ENCODE results near the gene MATCAP1. TPM values are rescaled to one million over a fixed set of nuclear protein-coding genes. Genes with fewer than 3 reads are reported as not detected.

The MATCAP1 gene
- polyA plus RNA-seq, 3 donors from 2014 or later = 1.00 TPM; not detected in 2

Other genes with a start within 250 kb of the MATCAP1 start
- gene CIAO2B, start 249.6 kb downstream of the MATCAP1 start, polyA plus RNA-seq = 100 to 1,000 TPM; 125 to 157 (median 132) TPM
- gene CES2, start 248.4 kb downstream of the MATCAP1 start, polyA plus RNA-seq = 10 to 100 TPM; 13.8 to 26.2 (median 19.5) TPM
- not detected for gene CES3, start 222.7 kb downstream of the MATCAP1 start, polyA plus RNA-seq
- gene CES4A, start 195.4 kb downstream of the MATCAP1 start, polyA plus RNA-seq = 1 to 10 TPM in 1 of 3 donors, under 1 TPM in 1, not detected in 1; 0.98 to 1.6 TPM
- gene CBFB, start 154.8 kb downstream of the MATCAP1 start, polyA plus RNA-seq = 100 to 1,000 TPM in 1 of 3 donors, 10 to 100 TPM in 2; 93.5 to 118 (median 95.2) TPM
- gene PHAF1, start 74.0 kb downstream of the MATCAP1 start, polyA plus RNA-seq = 10 to 100 TPM in 2 of 3 donors, 1 to 10 TPM in 1; 5.7 to 15.1 (median 14.4) TPM
- under 1 TPM in 2 of 3 donors, not detected in 1; 0.13 to 0.18 TPM for gene B3GNT9, start 33.0 kb downstream of the MATCAP1 start, polyA plus RNA-seq
- gene TRADD, start 24.1 kb downstream of the MATCAP1 start, polyA plus RNA-seq = 10 to 100 TPM; 44.9 to 53.7 (median 49.4) TPM
- 1 to 10 TPM; 3.8 to 7.4 (median 5.7) TPM for gene FBXL8, start 24.0 kb downstream of the MATCAP1 start, polyA plus RNA-seq
- gene HSF4, start 19.2 kb downstream of the MATCAP1 start, polyA plus RNA-seq = not detected
- gene NOL3, start 13.4 kb downstream of the MATCAP1 start, polyA plus RNA-seq = under 1 TPM in 2 of 3 donors, not detected in 1; 0.18 to 0.47 TPM
- gene EXOC3L1, start 6.2 kb upstream of the MATCAP1 start, polyA plus RNA-seq = not detected
- gene E2F4, start 8.2 kb upstream of the MATCAP1 start, polyA plus RNA-seq = 10 to 100 TPM; 42.7 to 85.3 (median 76.0) TPM
- gene ELMO3, start 15.2 kb upstream of the MATCAP1 start, polyA plus RNA-seq = not detected
- gene TMEM208, start 43.2 kb upstream of the MATCAP1 start, polyA plus RNA-seq = 100 to 1,000 TPM; 104 to 154 (median 107) TPM
- gene FHOD1, start 63.5 kb upstream of the MATCAP1 start, polyA plus RNA-seq = 1 to 10 TPM; 3.5 to 8.2 (median 4.8) TPM
- gene SLC9A5, start 65.0 kb upstream of the MATCAP1 start, polyA plus RNA-seq = under 1 TPM in 1 of 3 donors, not detected in 2; 0.46 TPM
- 1 to 10 TPM; 3.7 to 8.1 (median 5.3) TPM for gene PLEKHG4, start 95.6 kb upstream of the MATCAP1 start, polyA plus RNA-seq
- gene KCTD19, start 142.8 kb upstream of the MATCAP1 start, polyA plus RNA-seq = not detected
- gene LRRC36, start 142.9 kb upstream of the MATCAP1 start, polyA plus RNA-seq = not detected
- under 1 TPM in 2 of 3 donors, not detected in 1; 0.22 to 0.78 TPM for gene TPPP3, start 209.5 kb upstream of the MATCAP1 start, polyA plus RNA-seq
- under 1 TPM in 2 of 3 donors, not detected in 1; 0.64 to 0.71 TPM for gene ZDHHC1, start 232.5 kb upstream of the MATCAP1 start, polyA plus RNA-seq
- not detected for gene HSD11B2, start 247.2 kb upstream of the MATCAP1 start, polyA plus RNA-seq

All from immature natural killer cell (primary cell).